GM12892 (cell line): Measurements from ENCODE around the gene DOCK2.
"Not testable (repeated sequence)": the region's sequence is repeated elsewhere in the genome, so short reads cannot be mapped to it uniquely, and the experiment has no call there.

Experiments
- DNase-seq: peaks from one replicate; pipeline ENCODE4 v3.0.0; 2011; ENCODE audit not compliant: insufficient read length
- FAIRE-seq: peaks from 2 replicates; lab custom pipeline; 2011; peaks lifted over from hg19 to GRCh38; lab: Jason Lieb, UNC
- POLR2A ChIP-seq: IDR thresholded peaks from 2 replicates; pipeline ENCODE4 v1.6.1; 2011; ENCODE audit warnings: low read depth, low read length, control low read depth
- POLR2AphosphoS5 ChIP-seq: IDR thresholded peaks from 2 replicates; pipeline ENCODE4 v1.6.1; 2011; ENCODE audit warnings: low read depth, low read length, control low read depth
- TAF1 ChIP-seq: IDR thresholded peaks from 2 replicates; pipeline ENCODE4 v1.6.1; 2011; ENCODE audit warnings: low read depth, mild to moderate bottlenecking, control low read depth, low read length, borderline replicate concordance

DOCK2 gene

DNA sequence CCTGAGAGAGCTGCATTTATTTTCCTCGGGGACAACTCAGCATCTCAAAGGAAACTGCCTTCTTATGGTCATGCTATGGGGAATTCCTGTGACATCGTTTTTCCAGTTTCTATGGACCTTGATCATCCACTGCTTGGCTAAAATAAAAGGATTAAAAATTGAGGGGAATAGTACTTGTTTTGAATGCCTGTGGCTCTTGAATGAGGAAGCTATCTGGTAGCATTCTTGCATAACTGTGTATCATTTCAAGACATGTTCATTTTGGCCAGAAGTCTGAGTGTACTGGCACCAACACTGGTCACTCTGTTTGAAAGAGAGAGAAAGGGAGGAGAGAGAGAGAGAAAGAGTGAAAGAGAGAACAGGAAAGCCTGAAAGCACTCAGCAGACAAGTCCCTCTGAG lies 116.7 kb downstream of the DOCK2 start:
- FAIRE-seq (no peak), DNase-seq (no peak)
- no peak for TF ChIP-seq POLR2A
- TF ChIP-seq TAF1, result no peak
- TF ChIP-seq POLR2AphosphoS5, result no peak

GRCh38 chr5:169754737-169755136 lies 117.7 kb downstream of the DOCK2 start:
- no peak for FAIRE-seq
- no peak for DNase-seq
- TF ChIP-seq TAF1 (no peak), POLR2A (no peak), POLR2AphosphoS5 (no peak)

DNA sequence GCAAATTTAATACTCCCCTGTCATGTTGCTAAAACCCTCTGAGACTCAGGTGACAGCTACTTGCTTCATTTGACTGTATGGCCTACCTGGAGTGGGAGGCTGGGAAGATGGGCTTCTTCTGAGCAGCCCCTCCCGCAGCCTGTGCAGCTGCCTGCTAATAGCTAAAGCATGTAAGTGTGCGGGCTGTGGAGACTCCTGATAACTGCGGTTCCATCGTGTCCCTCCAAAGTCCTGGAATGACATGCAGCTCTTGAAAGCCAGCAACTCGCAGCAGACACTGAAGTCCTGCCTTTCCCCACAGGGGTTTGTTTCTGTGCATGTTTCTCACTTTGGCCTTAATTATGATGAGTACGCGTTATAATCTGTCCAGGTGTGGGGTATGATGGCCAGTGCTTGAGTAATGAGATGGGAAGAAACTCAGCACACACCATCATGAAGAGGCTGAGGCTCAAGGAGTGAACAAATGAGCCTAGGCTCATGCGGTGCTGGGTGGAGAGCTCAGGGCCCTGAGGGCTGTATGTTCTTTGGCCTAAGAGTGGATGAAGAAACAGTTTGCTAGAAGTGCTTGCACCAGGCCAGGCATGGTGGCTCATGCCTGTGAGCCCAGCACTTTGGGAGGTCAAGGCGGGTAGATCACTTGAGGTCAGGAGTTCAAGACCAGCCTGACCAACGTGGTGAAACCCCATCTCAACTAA lies 119.1 kb downstream of the DOCK2 start:
- FAIRE-seq, result no peak
- no peak for DNase-seq
- TF ChIP-seq POLR2AphosphoS5 (no peak), TAF1 (no peak), POLR2A (no peak)

- no peak for DNase-seq
- no peak for FAIRE-seq
- TF ChIP-seq POLR2A (no peak), POLR2AphosphoS5 (no peak), TAF1 (no peak)
Observed at GRCh38 chr5:169757016-169757415, 119.9 kb downstream of the DOCK2 start.

DNA sequence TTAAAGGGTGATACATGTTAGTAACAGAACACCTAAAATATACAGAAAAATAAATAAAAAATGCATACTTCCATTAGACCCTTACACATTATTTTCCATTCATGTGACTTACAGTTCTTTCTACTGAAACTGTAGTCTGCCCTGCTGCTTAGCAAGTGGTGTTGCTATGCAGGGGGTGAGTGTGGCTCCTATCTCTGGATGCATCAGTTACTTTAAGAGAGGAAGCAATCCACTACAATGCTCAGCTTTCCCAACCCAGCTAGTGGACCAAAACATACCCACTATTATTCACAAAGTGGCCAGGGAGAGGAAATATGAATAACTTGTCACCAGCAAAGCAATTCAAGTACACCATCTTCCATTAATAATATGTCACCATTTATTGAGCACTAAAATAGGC lies 121.8 kb downstream of the DOCK2 start:
- TF ChIP-seq POLR2AphosphoS5 (no peak), POLR2A (no peak), TAF1 (no peak)
- FAIRE-seq, result no peak
- DNase-seq, result no peak

GRCh38 chr5:169760229-169760628 lies 123.2 kb downstream of the DOCK2 start:
- no peak for DNase-seq
- TF ChIP-seq TAF1, result no peak
- no peak for TF ChIP-seq POLR2A
- TF ChIP-seq POLR2AphosphoS5, result no peak
- no peak for FAIRE-seq

DNA sequence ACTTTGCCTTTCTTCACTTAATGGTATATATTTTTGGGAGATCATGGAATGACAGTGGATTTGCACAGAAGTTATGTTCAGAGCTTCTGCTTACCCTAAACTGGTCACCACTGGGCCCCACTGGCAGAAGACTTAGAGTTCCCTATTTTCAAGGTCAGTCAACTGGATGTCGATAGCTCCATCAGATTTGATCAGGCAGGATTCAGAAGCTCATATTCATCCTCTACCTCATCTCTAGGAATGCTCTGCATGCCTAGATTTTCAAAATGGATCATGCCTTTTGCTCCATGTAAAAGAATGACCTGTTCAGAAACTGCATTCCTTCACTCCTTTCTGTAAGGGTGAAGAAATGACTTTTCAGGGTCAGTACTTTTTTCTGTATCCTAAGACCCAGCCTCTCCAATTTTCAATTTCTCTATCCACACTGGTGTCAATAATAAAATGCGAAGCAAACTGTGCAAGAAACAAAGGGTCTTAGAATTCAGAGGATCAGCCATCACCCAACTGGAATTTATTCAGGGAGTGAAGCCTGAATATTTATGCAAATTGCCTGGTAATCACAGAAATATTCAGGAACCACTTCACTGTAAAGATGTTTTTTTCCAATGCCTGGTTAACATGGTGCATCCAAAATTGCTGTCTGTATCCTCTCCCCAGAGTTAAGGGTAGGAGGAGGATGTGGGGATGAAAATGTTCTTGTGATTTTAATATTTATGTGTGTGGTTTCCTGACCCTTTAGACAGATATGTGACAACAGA lies 125.4 kb downstream of the DOCK2 start:
- FAIRE-seq, result no peak
- no peak for DNase-seq

DNA sequence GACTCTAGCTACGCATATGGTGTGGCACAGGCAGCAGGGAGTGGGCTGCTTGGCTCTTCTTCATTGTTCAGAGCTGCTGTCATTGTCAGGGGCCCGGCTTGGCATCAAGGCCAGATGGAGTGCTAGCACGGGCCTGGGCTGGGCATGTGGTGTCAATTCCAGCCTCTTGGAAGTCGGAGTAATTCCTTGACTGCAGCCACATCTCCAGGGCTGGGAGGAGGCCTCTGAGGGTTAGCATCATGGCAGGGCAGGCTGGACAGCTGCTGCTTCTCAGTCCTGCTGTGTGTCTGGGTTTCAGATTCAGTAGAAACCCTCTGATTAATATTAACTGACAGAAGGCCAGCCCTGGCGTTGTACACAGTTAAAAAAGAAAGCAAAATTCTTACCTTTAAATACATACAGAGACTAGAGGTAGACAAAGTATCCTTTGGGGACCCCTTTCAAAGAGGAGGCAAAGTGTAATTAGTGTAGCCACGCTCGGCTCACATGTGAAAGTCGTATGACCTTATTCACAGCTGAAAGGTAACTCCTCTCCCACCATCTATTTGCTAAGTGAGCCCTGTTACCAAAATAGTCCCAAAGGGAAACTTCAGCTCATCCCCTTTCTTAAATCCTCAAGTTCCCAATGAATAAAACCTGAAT lies 126.4 kb downstream of the DOCK2 start:
- no peak for FAIRE-seq
- no peak for DNase-seq
- TF ChIP-seq POLR2AphosphoS5, result no peak
- TF ChIP-seq TAF1, result no peak
- TF ChIP-seq POLR2A, result no peak

More for the DNA sequence above, 125.4 kb downstream of the DOCK2 start:
- TF ChIP-seq POLR2AphosphoS5 (no peak), POLR2A (no peak), TAF1 (no peak)

DNA sequence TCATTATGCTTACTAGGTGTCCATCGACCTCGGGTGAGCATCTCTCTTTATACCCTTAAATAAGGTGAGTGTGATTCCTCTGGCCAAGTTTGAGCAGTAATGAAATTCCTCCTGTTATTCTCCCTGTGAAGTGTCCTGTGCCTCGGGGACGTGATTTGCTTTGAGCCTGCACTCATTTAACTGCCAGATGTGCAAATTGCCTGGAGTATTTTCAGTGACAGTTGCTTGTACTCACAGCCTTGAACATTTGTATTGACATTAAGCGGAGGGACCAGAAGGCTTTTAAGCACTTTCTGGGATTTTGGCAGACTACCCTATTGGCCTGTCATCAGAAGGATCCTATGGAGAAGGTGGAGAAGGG lies 126.9 kb downstream of the DOCK2 start:
- FAIRE-seq (no peak), DNase-seq (no peak)
- TF ChIP-seq TAF1, result no peak
- TF ChIP-seq POLR2A, result no peak
- TF ChIP-seq POLR2AphosphoS5, result no peak

- TF ChIP-seq POLR2A, result no peak
- TF ChIP-seq POLR2AphosphoS5, result no peak
- no peak for TF ChIP-seq TAF1
- DNase-seq (no peak), FAIRE-seq (no peak)
Observed at GRCh38 chr5:169765176-169765996, 128.3 kb downstream of the DOCK2 start.

GRCh38 chr5:169766943-169767342 lies 129.9 kb downstream of the DOCK2 start:
- FAIRE-seq, DNase-seq: not testable (repeated sequence)
